HepG2 (cell line): ENCODE data around the gene OSR1. TPM values are rescaled to one million over a fixed set of nuclear protein-coding genes. Genes with fewer than 3 reads are reported as not detected.

Experiments used
- microRNA-seq: library from miRNA; unstranded; fragments of <30 nt; microRNA quantifications from one replicate; pipeline ENCODE4, GENCODE V29; 2020
- polyA plus RNA-seq, 8 experiments: library from polyadenylated mRNA; depleted of rRNA in 3 of 8; stranded (reverse) in 7 of 8; unstranded in 1 of 8; fragments of >200 nt; fragmentation: Illumina TruSeq in 4 of 8; extraction: Trizol in 4 of 8; gene quantifications; 2 replicates each; pipeline versions ENCODE4 v1.2.1 to v1.2.3, GENCODE V29; 2011 to 2016; ENCODE audit warnings: low read depth in 4 of 8, missing spikeins in 1 of 8, mixed read lengths in 1 of 8; ENCODE audit not compliant: insufficient read depth in 1 of 8
- small RNA-seq, 3 experiments: library from RNA; depleted of rRNA; stranded (forward); fragments of <200 nt; gene quantifications; one replicate each; pipeline ENCODE3, GENCODE V24; 2012; ENCODE audit warnings: low read depth in 2 of 3, low replicate concordance in 1 of 3; ENCODE audit not compliant: insufficient read length in 3 of 3, insufficient read depth in 2 of 3
- total RNA-seq, 5 experiments: library from RNA; depleted of rRNA; stranded (reverse); fragments of >200 nt; fragmentation: Illumina TruSeq; extraction: Trizol; gene quantifications; 2 replicates each; pipeline ENCODE4 v1.2.3, GENCODE V29; 2016; ENCODE audit warnings: low read depth in 1 of 5

OSR1 gene
- total and polyA plus RNA-seq, 2 of the 13 experiments (the other 11 are each of a cell fraction or from before 2014, with no cell fraction given): 0.63 to 1.1 TPM

Small RNAs within 50 kb of the gene (microRNA-seq; reads per million reads assigned to microRNA genes)
- gene MIR4757: 0.51 reads per million

Small RNAs within 50 kb of the gene (small RNA-seq; reads per million reads assigned to genes)
- 0 to 0.97 (median 0) reads per million in 3 experiments for gene MIR4757
